Measurements from ENCODE around the gene C15orf39. TPM values are rescaled to one million over a fixed set of nuclear protein-coding genes. Genes with fewer than 3 reads are reported as not detected.
"Not testable (repeated sequence)": the region's sequence is repeated elsewhere in the genome, so short reads cannot be mapped to it uniquely, and the experiment has no call there.

Gene C15orf39
- total RNA-seq, 1 experiment from 2014 or later = 45.6 TPM

- not testable (repeated sequence) for H3K27ac ChIP-seq (ENCODE audit: insufficient read length, low read depth, low read length); H3K9me3 ChIP-seq (ENCODE audit: control insufficient read depth, low read depth, low read length); H3K27me3 ChIP-seq (ENCODE audit: insufficient read depth, low read length); H2BK15ac ChIP-seq (ENCODE audit: low read depth, low read length); H3T11ph ChIP-seq (ENCODE audit: low read length); H3K23me2 ChIP-seq (ENCODE audit: insufficient read length, low read depth, low read length, poor library complexity, severe bottlenecking); H4K91ac ChIP-seq (ENCODE audit: insufficient read length, low read depth, low read length); H2BK20ac ChIP-seq (ENCODE audit: low read depth, low read length, poor library complexity, severe bottlenecking); H2BK12ac ChIP-seq (ENCODE audit: insufficient read length, low read depth, low read length); H3K36me3 Mint-ChIP-seq (ENCODE audit: insufficient read depth in 1 of 3, low read depth in 3 of 3); H2AK5ac ChIP-seq (ENCODE audit: insufficient read length, low read length); H3K14ac ChIP-seq (ENCODE audit: insufficient read depth, low read length); H4K20me1 ChIP-seq (ENCODE audit: control insufficient read depth, insufficient read depth, insufficient read length); H3K9me3 Mint-ChIP-seq; H2BK5ac ChIP-seq (ENCODE audit: insufficient read length, low read length); H3K27ac Mint-ChIP-seq; H3K4me3 Mint-ChIP-seq; H3K4ac ChIP-seq (ENCODE audit: low read depth, low read length); DNase-seq; H3K27me3 Mint-ChIP-seq (ENCODE audit: low read depth); H3K79me2 ChIP-seq (ENCODE audit: insufficient read depth, low read length); H3K4me2 ChIP-seq (ENCODE audit: insufficient read depth, insufficient read length, low read length); H4K8ac ChIP-seq (replicated peaks; ENCODE audit: insufficient read length, low read depth, low read length); H3K79me1 ChIP-seq (ENCODE audit: insufficient read depth, low read depth, low read length, poor library complexity, severe bottlenecking); H3K4me1 ChIP-seq (ENCODE audit: insufficient read depth, low read length); H2BK120ac ChIP-seq (ENCODE audit: low read depth, low read length, poor library complexity, severe bottlenecking); H3K23ac ChIP-seq (ENCODE audit: insufficient read length, low read depth, low read length); H4K5ac ChIP-seq (ENCODE audit: insufficient read length, low read depth, low read length); H3K56ac ChIP-seq (ENCODE audit: insufficient read length, low read depth, low read length); H3K18ac ChIP-seq (ENCODE audit: insufficient read length, low read depth, low read length); H2AFZ ChIP-seq (ENCODE audit: low read length); H3K9ac ChIP-seq (ENCODE audit: extremely low read depth, insufficient read length, low read length)
- WGBS (ENCODE audit: extremely low coverage, insufficient read length, low lambda C conversion rate) = no CpG with 5 or more reads among the region's 4 CpGs
- H3K4me1 Mint-ChIP-seq = peaks cover 16 to 30% of the 10 kb centered on the region in 2 experiments
- peak; percentile 33; the same call in 1 of the 3 replicates for TF ChIP-seq CTCF (conservative IDR thresholded peaks at IDR 0.05)
Observed at GRCh38 chr15:75252285-75252684, 50.6 kb downstream of the C15orf39 start.

DNA sequence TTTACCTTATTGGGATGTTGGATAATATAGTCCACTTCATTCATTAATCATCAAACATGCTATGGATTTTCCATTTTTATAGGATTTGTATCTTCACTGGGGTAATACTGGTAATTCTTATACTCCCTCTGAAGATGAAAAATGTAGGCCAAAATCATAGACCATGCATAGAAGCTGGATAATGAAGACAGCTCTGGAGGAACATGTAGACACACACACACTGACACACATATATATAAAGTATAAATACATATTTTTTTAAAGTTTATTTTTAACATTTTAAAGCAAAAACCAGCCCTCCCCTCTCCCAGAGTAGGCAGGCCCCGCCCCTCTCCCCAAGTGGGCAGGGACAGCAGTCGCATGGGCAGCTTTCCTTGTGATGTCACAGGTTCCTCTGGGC is 56.4 kb downstream of the C15orf39 start, which contains the start of gene GOLGA6C:
Gene GOLGA6C (plus strand): TSS at position 301 of the 400 bp plus-strand sequence. CDS start 265 bp downstream, outside the sequence.
- H4K5ac ChIP-seq (ENCODE audit: insufficient read length, low read depth, low read length); H3K79me1 ChIP-seq (ENCODE audit: insufficient read depth, low read depth, low read length, poor library complexity, severe bottlenecking); H3K4me2 ChIP-seq (ENCODE audit: insufficient read depth, insufficient read length, low read length); H3K27ac ChIP-seq (ENCODE audit: insufficient read length, low read depth, low read length); H3K4me1 ChIP-seq (ENCODE audit: insufficient read depth, low read length); H3K27me3 ChIP-seq (ENCODE audit: insufficient read depth, low read length); H2BK15ac ChIP-seq (ENCODE audit: low read depth, low read length); H3K23ac ChIP-seq (ENCODE audit: insufficient read length, low read depth, low read length); H3K36me3 Mint-ChIP-seq (ENCODE audit: insufficient read depth in 1 of 3, low read depth in 3 of 3); H3K4ac ChIP-seq (ENCODE audit: low read depth, low read length); H3T11ph ChIP-seq (ENCODE audit: low read length); H2AK5ac ChIP-seq (ENCODE audit: insufficient read length, low read length); H3K9ac ChIP-seq (ENCODE audit: extremely low read depth, insufficient read length, low read length); H2BK120ac ChIP-seq (ENCODE audit: low read depth, low read length, poor library complexity, severe bottlenecking); H3K27ac Mint-ChIP-seq; H3K79me2 ChIP-seq (ENCODE audit: insufficient read depth, low read length); H4K8ac ChIP-seq (replicated peaks; ENCODE audit: insufficient read length, low read depth, low read length); H3K4me3 Mint-ChIP-seq; H3K27me3 Mint-ChIP-seq (ENCODE audit: low read depth); H3K23me2 ChIP-seq (ENCODE audit: insufficient read length, low read depth, low read length, poor library complexity, severe bottlenecking); H3K9me3 Mint-ChIP-seq; H2AFZ ChIP-seq (ENCODE audit: low read length); H3K14ac ChIP-seq (ENCODE audit: insufficient read depth, low read length); H2BK20ac ChIP-seq (ENCODE audit: low read depth, low read length, poor library complexity, severe bottlenecking); H3K4me1 Mint-ChIP-seq; DNase-seq; H3K56ac ChIP-seq (ENCODE audit: insufficient read length, low read depth, low read length); H2BK12ac ChIP-seq (ENCODE audit: insufficient read length, low read depth, low read length); H2BK5ac ChIP-seq (ENCODE audit: insufficient read length, low read length); H4K20me1 ChIP-seq (ENCODE audit: control insufficient read depth, insufficient read depth, insufficient read length); H4K91ac ChIP-seq (ENCODE audit: insufficient read length, low read depth, low read length); H3K18ac ChIP-seq (ENCODE audit: insufficient read length, low read depth, low read length); H3K9me3 ChIP-seq (ENCODE audit: control insufficient read depth, low read depth, low read length): not testable (repeated sequence)
- WGBS (ENCODE audit: extremely low coverage, insufficient read length, low lambda C conversion rate) = no CpG with 5 or more reads among the region's 2 CpGs
